Measurements from ENCODE around the gene SPATA32.
"Not testable (repeated sequence)": the region's sequence is repeated elsewhere in the genome, so short reads cannot be mapped to it uniquely, and the experiment has no call there.

Gene SPATA32

GRCh38 chr17:45261577-45262515, at the start of gene SPATA32:
Gene SPATA32, minus strand, starts transcription at chr17:45262094. Its CDS starts 78 bp downstream, at chr17:45262016.
- peak; percentile 41 for DNase-seq (ENCODE audit: low read depth)

GRCh38 chr17:45311401-45311759, 49.5 kb upstream of the SPATA32 start:
- DNase-seq (ENCODE audit: low read depth): no peak

GRCh38 chr17:45310380-45311324, 48.8 kb upstream of the SPATA32 start:
- DNase-seq (ENCODE audit: low read depth): no peak

- no peak for DNase-seq (ENCODE audit: low read depth)
Observed at GRCh38 chr17:45309400-45309799, 47.5 kb upstream of the SPATA32 start.

GRCh38 chr17:45308840-45309239, 46.9 kb upstream of the SPATA32 start:
- no peak for DNase-seq (ENCODE audit: low read depth)

GRCh38 chr17:45308016-45308365, 46.1 kb upstream of the SPATA32 start:
- no peak for DNase-seq (ENCODE audit: low read depth)

GRCh38 chr17:45307290-45308015, 45.6 kb upstream of the SPATA32 start:
- DNase-seq (ENCODE audit: low read depth): no peak

GRCh38 chr17:45306623-45307022, 44.7 kb upstream of the SPATA32 start:
- DNase-seq (ENCODE audit: low read depth): no peak

- no peak for DNase-seq (ENCODE audit: low read depth)
Observed at GRCh38 chr17:45306094-45306493, 44.2 kb upstream of the SPATA32 start.

GRCh38 chr17:45305530-45306087, 43.7 kb upstream of the SPATA32 start:
- no peak for DNase-seq (ENCODE audit: low read depth)

GRCh38 chr17:45302649-45303173, 40.8 kb upstream of the SPATA32 start:
- DNase-seq (ENCODE audit: low read depth): no peak

GRCh38 chr17:45302220-45302619, 40.3 kb upstream of the SPATA32 start:
- not testable (repeated sequence) for DNase-seq (ENCODE audit: low read depth)

- DNase-seq (ENCODE audit: low read depth): no peak
Observed at GRCh38 chr17:45301674-45302073, 39.8 kb upstream of the SPATA32 start.

GRCh38 chr17:45300060-45300751, 38.3 kb upstream of the SPATA32 start:
- no peak for DNase-seq (ENCODE audit: low read depth)

- no peak for DNase-seq (ENCODE audit: low read depth)
Observed at GRCh38 chr17:45299361-45299760, 37.5 kb upstream of the SPATA32 start.

- no peak for DNase-seq (ENCODE audit: low read depth)
Observed at GRCh38 chr17:45298546-45299285, 36.8 kb upstream of the SPATA32 start.

- no peak for DNase-seq (ENCODE audit: low read depth)
Observed at GRCh38 chr17:45296833-45297124, 34.9 kb upstream of the SPATA32 start.

- DNase-seq (ENCODE audit: low read depth): no peak
Observed at GRCh38 chr17:45296003-45296832, 34.3 kb upstream of the SPATA32 start.

- no peak for DNase-seq (ENCODE audit: low read depth)
Observed at GRCh38 chr17:45294506-45294905, 32.6 kb upstream of the SPATA32 start.

Data from stimulated activated CD8-positive, alpha-beta memory T cell treated with anti-CD3 and anti-CD28 coated beads, Interleukin-7, amount 100 ng/mL, for 24 hours (primary cell).